ENCODE data around the gene AGTPBP1.
"Not testable (repeated sequence)": the region's sequence is repeated elsewhere in the genome, so short reads cannot be mapped to it uniquely, and the experiment has no call there.

AGTPBP1 gene

DNA sequence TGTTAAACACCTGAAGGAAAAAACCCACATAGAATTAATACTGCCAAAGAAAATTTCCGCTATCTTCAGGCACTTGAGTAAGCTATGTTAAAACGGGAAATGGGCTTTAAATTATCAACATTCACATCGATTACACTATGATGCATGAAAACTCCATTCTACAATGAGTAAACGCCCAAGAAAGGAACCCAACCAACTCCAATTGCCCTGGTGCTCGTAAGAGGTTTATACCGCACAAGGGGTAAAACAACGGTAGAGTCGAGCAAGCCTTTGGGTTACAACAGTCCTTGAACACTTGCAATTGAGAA, 1.0 kb downstream of the AGTPBP1 start:
- in situ Hi-C loops (cut with MboI; ENCODE audit: low sequenced_read_pairs) = no loop called here
- no peaks in the 10 kb centered on the region for H3K36me3 ChIP-seq (replicated peaks)
- H3K27me3 ChIP-seq (ENCODE audit: low read depth) = no peaks in the 10 kb centered on the region
- peaks cover 25% of the 10 kb centered on the region for H3K4me1 ChIP-seq
- H3K9me3 ChIP-seq = no peaks in the 10 kb centered on the region
- DNase-seq (ENCODE audit: low spot score in 2 of 2) = no peak
- H3K4me3 ChIP-seq = peak overlapping the region; percentile 82

DNA sequence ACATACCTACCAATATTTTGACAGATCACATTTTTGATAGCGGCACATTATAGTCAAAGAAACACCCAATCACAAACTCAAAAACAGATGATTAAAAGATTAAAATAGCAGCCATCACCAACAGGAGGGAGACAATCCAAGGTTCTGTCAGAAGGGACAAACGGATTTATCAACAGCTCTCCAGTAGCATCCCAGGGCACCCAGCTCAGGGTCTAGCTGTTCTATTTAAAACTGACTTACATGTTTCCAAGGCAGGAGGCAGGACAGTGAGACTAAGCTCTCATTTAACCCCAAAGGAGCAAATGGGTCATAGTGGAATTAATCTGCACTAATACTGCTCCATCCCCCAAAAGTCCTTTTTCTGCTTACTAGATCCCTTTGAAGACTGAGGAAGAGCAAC, 3.2 kb downstream of the AGTPBP1 start:
- Histone ChIP-seq H3K9me3 (no peaks in the 10 kb centered on the region), H3K27me3 (ENCODE audit: low read depth) (no peaks in the 10 kb centered on the region), H3K36me3 (replicated peaks) (no peaks in the 10 kb centered on the region), H3K4me3 (no peak overlapping the region), H3K4me1 (peaks cover 24% of the 10 kb centered on the region)
- DNase-seq (ENCODE audit: low spot score in 2 of 2) = no peak
- in situ Hi-C loops (cut with MboI; ENCODE audit: low sequenced_read_pairs) = no loop called here

DNA sequence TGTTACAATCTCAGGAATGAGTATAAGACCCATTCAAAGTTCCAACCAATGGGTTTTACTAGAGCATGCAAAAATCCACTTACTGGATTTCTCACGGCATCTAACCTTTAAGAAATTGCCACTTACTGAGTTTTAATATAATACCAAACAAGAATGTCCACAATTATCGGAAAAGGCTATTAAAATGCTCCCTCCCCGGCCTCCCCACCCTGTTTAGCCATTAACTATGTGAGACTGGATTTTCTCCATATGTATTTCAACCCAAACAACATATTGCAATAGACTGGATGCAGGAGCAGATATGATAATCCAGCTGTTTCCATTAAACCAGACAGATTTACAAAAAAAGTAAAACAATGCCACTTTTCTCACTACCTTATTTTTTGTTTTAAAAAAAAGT, 4.1 kb downstream of the AGTPBP1 start:
- in situ Hi-C loops (cut with MboI; ENCODE audit: low sequenced_read_pairs) = no loop called here
- DNase-seq (ENCODE audit: low spot score in 2 of 2) = no peak
- Histone ChIP-seq H3K27me3 (ENCODE audit: low read depth) (no peaks in the 10 kb centered on the region), H3K9me3 (no peaks in the 10 kb centered on the region), H3K4me1 (peaks cover 15% of the 10 kb centered on the region), H3K4me3 (no peak overlapping the region), H3K36me3 (replicated peaks) (no peaks in the 10 kb centered on the region)

DNA sequence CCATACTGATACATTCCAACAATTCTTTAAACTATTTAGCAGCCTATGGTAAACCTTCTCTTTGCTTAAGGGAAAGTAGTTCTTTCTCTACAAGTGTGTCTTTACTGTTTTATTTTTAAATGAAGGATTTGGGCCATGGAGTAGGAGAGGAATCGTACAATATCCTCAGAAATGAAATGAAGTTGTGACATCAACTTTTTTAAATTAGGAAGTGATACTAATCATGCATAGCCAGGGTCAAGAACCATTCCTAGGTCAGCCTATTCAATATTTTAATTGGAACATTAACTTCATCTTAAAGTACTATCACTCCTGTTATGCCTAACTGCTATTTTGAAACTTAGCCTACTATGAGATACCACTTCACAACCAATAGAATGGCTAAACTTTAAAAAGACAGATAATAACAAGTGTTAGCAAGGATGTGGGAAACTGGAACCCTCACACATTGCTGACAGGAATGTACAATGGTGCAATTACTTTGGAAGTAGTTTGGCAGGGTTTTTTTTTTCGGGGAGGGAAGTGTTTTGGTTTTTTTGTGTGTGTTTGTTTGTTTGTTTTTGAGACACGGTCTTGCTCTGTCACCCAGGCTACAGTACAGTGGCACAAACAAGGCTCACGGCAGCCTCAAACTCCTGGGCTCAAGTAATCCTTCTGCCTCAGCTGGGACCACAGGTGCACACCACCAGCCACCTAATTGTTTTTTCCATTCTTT, 10.7 kb downstream of the AGTPBP1 start:
- no peaks in the 10 kb centered on the region for H3K27me3 ChIP-seq (ENCODE audit: low read depth)
- peaks cover 3% of the 10 kb centered on the region; the same call in 1 of the 2 replicates for H3K4me1 ChIP-seq
- no peaks in the 10 kb centered on the region for H3K36me3 ChIP-seq (replicated peaks)
- in situ Hi-C loops (cut with MboI; ENCODE audit: low sequenced_read_pairs) = no loop called here
- no peak overlapping the region for H3K4me3 ChIP-seq
- no peaks in the 10 kb centered on the region for H3K9me3 ChIP-seq
- no peak for DNase-seq (ENCODE audit: low spot score in 2 of 2)

DNA sequence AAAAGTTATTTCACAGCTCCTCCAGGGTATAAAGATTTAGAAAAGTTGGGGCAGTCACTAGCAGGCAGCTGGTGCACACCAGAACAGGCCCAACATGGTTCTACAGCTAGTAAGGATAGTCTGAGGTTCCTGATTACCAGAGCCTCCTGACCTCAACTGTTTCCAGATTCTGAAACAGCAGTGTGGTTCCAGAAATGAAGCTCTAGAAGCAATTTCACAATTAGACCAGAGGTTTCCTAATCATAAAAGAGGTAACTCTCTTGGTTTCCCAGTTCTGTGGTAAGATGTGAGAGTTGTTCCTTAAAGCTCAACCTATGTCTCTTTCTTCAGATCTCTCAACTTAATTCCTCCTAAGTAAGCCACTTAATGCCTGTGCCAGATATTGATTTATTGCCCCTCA, 11.9 kb downstream of the AGTPBP1 start:
- Histone ChIP-seq H3K4me1 (no peaks in the 10 kb centered on the region), H3K4me3 (no peak overlapping the region)
- in situ Hi-C loops (cut with MboI; ENCODE audit: low sequenced_read_pairs) = no loop called here

DNA sequence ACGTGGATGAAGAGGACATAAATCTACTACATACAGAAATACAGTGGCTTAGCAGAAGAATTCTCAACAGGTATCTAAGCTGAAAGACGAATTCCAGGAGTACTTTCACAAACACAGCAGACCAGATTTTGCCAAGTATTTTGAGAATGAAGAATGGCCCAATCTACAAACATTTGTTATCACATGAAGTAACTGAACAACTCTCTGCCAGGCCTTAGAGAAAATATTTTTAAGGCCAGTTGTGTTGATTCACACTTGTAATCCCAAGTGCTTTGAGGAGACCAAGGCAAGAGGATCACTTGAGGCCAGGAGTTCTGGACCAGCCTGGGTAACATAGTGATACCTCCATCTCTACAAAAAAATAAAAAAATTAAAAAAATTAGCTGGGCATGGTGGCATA, 14.3 kb downstream of the AGTPBP1 start:
- in situ Hi-C loops (cut with MboI; ENCODE audit: low sequenced_read_pairs) = no loop called here
- no peak overlapping the region for H3K4me3 ChIP-seq
- H3K36me3 ChIP-seq (replicated peaks) = no peaks in the 10 kb centered on the region
- no peaks in the 10 kb centered on the region for H3K27me3 ChIP-seq (ENCODE audit: low read depth)
- no peak for DNase-seq (ENCODE audit: low spot score in 2 of 2)
- H3K4me1 ChIP-seq = no peaks in the 10 kb centered on the region
- H3K9me3 ChIP-seq = no peaks in the 10 kb centered on the region

More for the DNA sequence above, 11.9 kb downstream of the AGTPBP1 start:
- DNase-seq (ENCODE audit: low spot score in 2 of 2) = no peak
- Histone ChIP-seq H3K36me3 (replicated peaks) (no peaks in the 10 kb centered on the region), H3K27me3 (ENCODE audit: low read depth) (no peaks in the 10 kb centered on the region), H3K9me3 (no peaks in the 10 kb centered on the region)

DNA sequence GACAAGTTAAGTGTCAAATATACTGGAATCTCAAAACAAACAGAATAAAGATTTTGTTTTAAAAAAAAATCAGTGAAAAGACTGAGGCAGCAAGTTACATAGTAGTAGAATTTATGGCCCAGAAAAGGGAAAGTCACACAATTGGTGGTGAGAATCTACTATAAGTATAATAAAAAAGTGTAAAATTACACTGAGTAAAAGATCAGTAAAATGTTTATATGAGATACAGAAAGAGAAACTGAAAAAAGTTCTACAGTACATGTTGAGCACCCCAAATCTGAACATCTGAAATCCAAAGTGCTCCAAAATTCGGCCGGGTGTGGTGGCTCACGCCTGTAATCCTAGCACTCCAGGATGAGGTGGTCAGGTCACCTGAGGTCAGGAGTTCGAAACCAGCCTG, 15.0 kb downstream of the AGTPBP1 start:
- Histone ChIP-seq H3K36me3 (replicated peaks) (no peaks in the 10 kb centered on the region), H3K9me3 (no peaks in the 10 kb centered on the region), H3K27me3 (ENCODE audit: low read depth) (no peaks in the 10 kb centered on the region), H3K4me1 (no peaks in the 10 kb centered on the region), H3K4me3 (no peak overlapping the region)
- in situ Hi-C loops (cut with MboI; ENCODE audit: low sequenced_read_pairs) = no loop called here
- DNase-seq (ENCODE audit: low spot score in 2 of 2) = no peak

DNA sequence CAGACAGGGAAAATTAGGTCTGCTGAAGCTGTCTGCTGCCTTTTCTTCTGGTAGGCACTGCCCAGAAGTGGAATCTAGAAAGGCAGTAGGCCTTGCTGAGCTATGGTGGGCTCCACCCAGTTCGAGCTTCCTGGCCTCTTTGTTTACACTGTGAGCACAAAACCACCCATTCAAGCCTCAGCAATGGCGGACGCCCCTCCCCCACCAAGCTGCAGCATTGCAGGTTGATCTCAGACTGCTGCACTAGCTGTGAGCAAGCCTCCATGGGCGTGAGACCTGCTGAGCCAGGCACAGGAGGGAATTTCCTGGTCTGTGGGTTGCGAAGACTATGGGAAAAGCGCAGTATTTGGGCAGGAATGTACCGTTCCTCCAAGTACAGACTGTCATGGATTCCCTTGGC, 18.5 kb downstream of the AGTPBP1 start:
- Histone ChIP-seq H3K27me3 (ENCODE audit: low read depth) (no peaks in the 10 kb centered on the region), H3K9me3 (no peaks in the 10 kb centered on the region), H3K4me3 (no peak overlapping the region), H3K36me3 (replicated peaks) (no peaks in the 10 kb centered on the region), H3K4me1 (no peaks in the 10 kb centered on the region)
- DNase-seq (ENCODE audit: low spot score in 2 of 2) = peak in 1 of 2 experiments; percentile 55
- in situ Hi-C loops (cut with MboI; ENCODE audit: low sequenced_read_pairs) = no loop called here

DNA sequence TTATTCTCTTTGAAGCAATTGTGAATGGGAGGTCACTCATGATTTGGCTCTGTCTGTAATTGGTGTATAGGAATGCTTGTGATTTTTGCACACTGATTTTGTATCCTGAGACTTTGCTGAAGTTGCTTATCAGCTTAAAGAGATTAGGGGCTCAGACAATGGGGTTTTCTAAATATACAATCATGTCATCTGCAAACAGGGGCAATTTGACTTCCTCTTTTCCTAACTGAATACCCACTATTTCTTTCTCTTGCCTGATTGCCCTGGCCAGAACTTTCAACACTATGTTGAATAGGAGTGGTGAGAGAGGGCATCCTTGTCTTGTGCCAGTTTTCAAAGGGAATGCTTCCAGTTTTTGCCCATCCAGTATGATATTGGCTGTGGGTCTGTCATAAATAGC, 22.3 kb downstream of the AGTPBP1 start:
- not testable (repeated sequence) for H3K4me1 ChIP-seq

DNA sequence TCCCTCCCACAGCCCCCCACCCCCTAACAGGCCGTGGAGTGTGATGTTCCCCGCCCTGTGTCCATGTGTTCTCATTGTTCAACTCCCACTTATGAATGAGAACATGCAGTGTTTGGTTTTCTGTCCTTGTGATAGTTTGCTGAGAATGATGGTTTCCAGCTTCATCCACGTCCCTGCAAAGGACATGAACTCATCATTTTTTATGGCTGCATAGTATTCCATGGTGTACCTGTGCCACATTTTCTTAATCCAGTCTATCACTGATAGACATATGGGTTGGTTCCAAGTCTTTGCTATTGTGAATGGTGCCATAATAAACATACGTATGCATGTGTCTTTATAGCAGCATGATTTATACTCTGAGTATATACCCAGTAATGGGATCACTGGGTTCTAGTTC, 23.9 kb downstream of the AGTPBP1 start:
- H3K27me3 ChIP-seq (ENCODE audit: low read depth); H3K9me3 ChIP-seq; H3K36me3 ChIP-seq (replicated peaks); DNase-seq (ENCODE audit: low spot score in 2 of 2); in situ Hi-C loops (cut with MboI; ENCODE audit: low sequenced_read_pairs); H3K4me3 ChIP-seq; H3K4me1 ChIP-seq: not testable (repeated sequence)

More for the DNA sequence above, 22.3 kb downstream of the AGTPBP1 start:
- H3K9me3 ChIP-seq; H3K36me3 ChIP-seq (replicated peaks); H3K27me3 ChIP-seq (ENCODE audit: low read depth); in situ Hi-C loops (cut with MboI; ENCODE audit: low sequenced_read_pairs); H3K4me3 ChIP-seq; DNase-seq (ENCODE audit: low spot score in 2 of 2): not testable (repeated sequence)

DNA sequence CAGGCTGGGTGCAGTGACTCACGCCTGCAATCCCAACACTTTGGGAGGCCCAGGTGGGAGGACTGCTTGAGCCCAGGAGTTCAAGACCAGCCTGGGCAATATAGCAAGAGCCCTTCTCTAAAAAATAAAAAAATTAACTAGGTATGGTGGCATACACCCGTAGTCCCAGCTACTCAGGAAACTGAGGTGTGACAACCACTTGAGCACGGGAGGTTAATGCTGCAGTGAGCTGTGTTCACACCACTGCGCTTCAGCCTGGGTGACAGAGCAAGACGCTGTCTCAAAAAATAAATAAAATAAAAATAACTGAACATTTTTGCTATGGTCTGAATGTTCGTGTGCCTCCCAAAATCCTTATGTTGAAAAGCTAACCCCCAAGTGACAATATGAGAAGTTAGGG, 24.5 kb downstream of the AGTPBP1 start:
- no peaks in the 10 kb centered on the region for H3K9me3 ChIP-seq
- no peaks in the 10 kb centered on the region for H3K4me1 ChIP-seq
- no peaks in the 10 kb centered on the region for H3K36me3 ChIP-seq (replicated peaks)
- in situ Hi-C loops (cut with MboI; ENCODE audit: low sequenced_read_pairs) = no loop called here
- H3K27me3 ChIP-seq (ENCODE audit: low read depth) = no peaks in the 10 kb centered on the region
- no peak for DNase-seq (ENCODE audit: low spot score in 2 of 2)
- H3K4me3 ChIP-seq = no peak overlapping the region

DNA sequence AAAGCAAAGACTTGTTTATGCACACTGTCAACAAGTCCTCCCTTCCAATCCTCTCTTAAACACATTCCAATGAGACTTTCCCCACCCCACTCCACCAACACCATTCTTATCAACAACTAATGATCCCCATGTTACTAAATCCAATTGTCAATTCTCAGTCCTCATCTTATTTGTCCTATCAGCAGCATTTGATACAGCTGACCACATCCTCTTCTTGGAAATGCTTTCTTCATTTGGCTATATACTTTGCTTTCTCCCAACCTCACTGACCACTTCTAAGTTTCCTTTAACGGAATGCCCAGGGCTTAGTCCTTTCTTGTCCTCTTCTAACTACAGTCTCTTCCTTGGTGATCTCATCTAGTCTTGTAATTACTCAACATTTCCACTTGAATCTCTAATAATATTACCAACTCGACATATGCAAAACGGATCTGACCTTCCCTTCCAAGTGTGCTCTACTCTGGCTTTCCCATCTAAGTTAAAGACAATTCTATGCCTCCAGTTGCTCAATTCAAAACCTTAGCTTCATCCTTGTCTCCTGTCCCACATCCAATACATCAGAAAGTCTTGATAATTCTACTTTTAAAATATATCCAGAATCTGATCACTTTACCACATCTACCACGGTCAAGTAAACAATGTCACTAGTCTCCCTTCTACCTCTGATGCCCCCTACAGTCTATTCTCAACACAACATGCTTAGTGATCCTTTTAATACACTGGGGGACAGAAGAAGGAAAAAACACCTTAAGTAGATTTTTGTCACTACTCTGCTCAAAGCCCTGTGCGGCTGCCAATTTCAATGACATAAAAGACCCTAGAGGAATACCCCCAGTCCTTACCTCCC, 25.5 kb downstream of the AGTPBP1 start:
- Histone ChIP-seq H3K27me3 (ENCODE audit: low read depth) (no peaks in the 10 kb centered on the region), H3K4me3 (no peak overlapping the region), H3K4me1 (no peaks in the 10 kb centered on the region), H3K9me3 (no peaks in the 10 kb centered on the region), H3K36me3 (replicated peaks) (no peaks in the 10 kb centered on the region)
- in situ Hi-C loops (cut with MboI; ENCODE audit: low sequenced_read_pairs) = no loop called here
- DNase-seq (ENCODE audit: low spot score in 2 of 2) = no peak

DNA sequence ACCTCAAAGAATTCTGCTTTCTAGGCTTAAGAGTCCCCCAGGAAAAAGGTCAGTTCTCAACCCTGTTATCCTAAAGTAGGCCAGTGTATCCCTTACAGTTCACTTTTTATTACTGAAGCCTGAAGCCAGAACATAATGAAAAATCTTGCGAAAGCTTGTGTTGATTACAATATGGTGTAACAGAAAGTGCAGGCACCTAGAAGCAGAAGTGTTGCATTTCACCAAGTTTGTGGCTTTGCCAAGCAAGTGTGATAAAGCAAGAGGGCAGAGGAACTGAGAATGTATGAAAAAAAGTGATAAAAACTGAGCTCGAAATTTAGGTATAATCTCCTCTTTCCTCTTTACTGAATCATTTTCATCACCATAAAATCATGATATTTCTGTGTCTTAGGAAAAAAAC, 26.2 kb downstream of the AGTPBP1 start:
- DNase-seq (ENCODE audit: low spot score in 2 of 2) = no peak
- no peaks in the 10 kb centered on the region for H3K4me1 ChIP-seq
- H3K9me3 ChIP-seq = no peaks in the 10 kb centered on the region
- in situ Hi-C loops (cut with MboI; ENCODE audit: low sequenced_read_pairs) = no loop called here
- no peak overlapping the region for H3K4me3 ChIP-seq
- no peaks in the 10 kb centered on the region for H3K27me3 ChIP-seq (ENCODE audit: low read depth)
- no peaks in the 10 kb centered on the region for H3K36me3 ChIP-seq (replicated peaks)

DNA sequence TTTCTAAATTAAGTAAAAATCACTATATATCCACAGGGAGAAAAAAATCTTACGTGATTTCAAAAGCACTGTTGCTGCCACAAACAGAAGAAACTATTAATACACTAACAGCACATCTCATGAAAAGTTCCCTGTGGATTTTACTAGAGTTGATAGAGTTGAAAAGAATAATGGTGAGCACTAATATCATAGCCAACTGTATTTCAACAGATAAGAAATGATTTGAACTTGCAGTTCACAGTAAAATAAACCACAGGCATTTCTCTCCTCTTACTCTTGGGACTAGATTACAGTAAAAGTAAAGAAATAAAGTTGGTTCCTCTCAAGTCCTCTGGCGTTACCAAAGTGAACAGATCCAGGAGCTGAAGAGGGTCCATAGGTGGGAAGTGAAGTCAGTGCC, 27.9 kb downstream of the AGTPBP1 start:
- Histone ChIP-seq H3K9me3 (no peaks in the 10 kb centered on the region), H3K4me3 (no peak overlapping the region), H3K36me3 (replicated peaks) (no peaks in the 10 kb centered on the region), H3K27me3 (ENCODE audit: low read depth) (no peaks in the 10 kb centered on the region), H3K4me1 (no peaks in the 10 kb centered on the region)
- in situ Hi-C loops (cut with MboI; ENCODE audit: low sequenced_read_pairs) = no loop called here
- DNase-seq (ENCODE audit: low spot score in 2 of 2) = no peak
